HG03060 (cell line): ENCODE data around the gene SERPING1.

Experiments used
- ATAC-seq: cut with Tn5 transposase; IDR thresholded peaks from one replicate; pipeline ENCODE4 v1.9.1; 2021; ENCODE audit warnings: low read depth, moderate number of reproducible peaks; ENCODE audit not compliant: unreplicated experiment

SERPING1 gene

GRCh38 chr11:57597461-57597915 is at the start of gene SERPING1:
SERPING1 (plus strand) TSS chr11:57597685; CDS start chr11:57598271, 586 bp downstream.
- no peak for ATAC-seq

- peak; percentile 80 for ATAC-seq
These were observed 49.6 kb upstream of the SERPING1 start for GRCh38 chr11:57547854-57548377.

- ATAC-seq = no peak
These were observed 47.5 kb upstream of the SERPING1 start for GRCh38 chr11:57549983-57550382.

- ATAC-seq = no peak
These were observed 45.5 kb upstream of the SERPING1 start for GRCh38 chr11:57551941-57552340.

GRCh38 chr11:57552479-57552878 is 45.0 kb upstream of the SERPING1 start:
- no peak for ATAC-seq

GRCh38 chr11:57555393-57555792 is 42.1 kb upstream of the SERPING1 start:
- ATAC-seq = no peak

- no peak for ATAC-seq
These were observed 41.4 kb upstream of the SERPING1 start for GRCh38 chr11:57556041-57556440.

- no peak for ATAC-seq
These were observed 37.3 kb upstream of the SERPING1 start for GRCh38 chr11:57560146-57560545.

- no peak for ATAC-seq
These were observed 34.9 kb upstream of the SERPING1 start for GRCh38 chr11:57562596-57562995.

GRCh38 chr11:57566005-57566904 is 31.2 kb upstream of the SERPING1 start:
- peak; percentile 59 for ATAC-seq

- no peak for ATAC-seq
These were observed 30.5 kb upstream of the SERPING1 start for GRCh38 chr11:57566905-57567514.

GRCh38 chr11:57567515-57568329 is 29.8 kb upstream of the SERPING1 start, which contains the start of gene UBE2L6:
UBE2L6 (minus strand) TSS chr11:57567672; CDS start chr11:57567611, 61 bp downstream.
- peak; percentile 14 for ATAC-seq

- peak; percentile 60 for ATAC-seq
These were observed 29.1 kb upstream of the SERPING1 start for GRCh38 chr11:57568330-57568766.

- no peak for ATAC-seq
These were observed 25.9 kb upstream of the SERPING1 start for GRCh38 chr11:57571606-57572005.

- ATAC-seq = no peak
These were observed 23.4 kb upstream of the SERPING1 start for GRCh38 chr11:57574061-57574460.

GRCh38 chr11:57584341-57584740 is 13.1 kb upstream of the SERPING1 start:
- ATAC-seq = no peak

GRCh38 chr11:57585301-57585700 is 12.2 kb upstream of the SERPING1 start:
- no peak for ATAC-seq

GRCh38 chr11:57586711-57587245 is 10.7 kb upstream of the SERPING1 start:
- ATAC-seq = no peak

GRCh38 chr11:57588046-57588710 is 9.3 kb upstream of the SERPING1 start:
- ATAC-seq = no peak
